Endothelial cell of umbilical vein (primary cell): ENCODE results near the gene DEFB126. TPM values are rescaled to one million over a fixed set of nuclear protein-coding genes. Genes with fewer than 3 reads are reported as not detected.

Source experiments
- BruUV-seq: library from RNA; stranded (reverse); fragments of 400-500 nt; replicated peaks from 2 replicates; lab custom pipeline; 2021; lab: Mats Ljungman, UMichigan
- CTCF ChIA-PET: fragments of 300-600, 350-600 bp; sonication (Branson Sonifier 250); formaldehyde crosslinking; loops from one replicate; lab custom pipeline; 2021; ENCODE audit warnings: antibody characterized with exemption, inconsistent platforms; lab: Charles Lee
- POLR2A ChIA-PET: fragments of 300-600, 350-600 bp; sonication (Branson Sonifier 250); formaldehyde crosslinking; loops from one replicate; lab custom pipeline; 2021; ENCODE audit warnings: antibody characterized with exemption, inconsistent platforms; lab: Charles Lee
- DNase-seq: peaks from one replicate; pipeline ENCODE4 v3.0.0-alpha.2; 2011; ENCODE audit warnings: low read depth, low spot score
- FAIRE-seq: peaks from 2 replicates; lab custom pipeline; 2011; peaks lifted over from hg19 to GRCh38; lab: Jason Lieb, UNC
- H2AFZ ChIP-seq: 2 replicates; pipeline ENCODE4 v1.6.0; 2012; ENCODE audit warnings: low read depth, low read length, control low read depth, inconsistent platforms
- H3K27ac ChIP-seq: 2 replicates; pipeline ENCODE4 v1.5.1; 2011; ENCODE audit warnings: low read depth, mild to moderate bottlenecking, control low read depth, low read length, moderate library complexity; ENCODE audit not compliant: insufficient read depth
- H3K27me3 ChIP-seq, 2 experiments: 2 replicates each; pipeline versions ENCODE4 v1.6.0 to v1.6.1; 2011; ENCODE audit warnings: low read length in 2 of 2, mixed read lengths in 1 of 2; ENCODE audit not compliant: control insufficient read depth in 2 of 2, insufficient read depth in 2 of 2
- H3K36me3 ChIP-seq, 2 experiments: 2 replicates in 1 of 2; 3 replicates in 1 of 2; pipeline ENCODE4 v1.5.1; 2011; ENCODE audit warnings: low read length in 2 of 2, mild to moderate bottlenecking in 1 of 2, moderate library complexity in 1 of 2; ENCODE audit not compliant: control insufficient read depth in 2 of 2, insufficient read depth in 2 of 2; ENCODE audit errors: extremely low read depth in 1 of 2
- H3K4me1 ChIP-seq: 3 replicates; pipeline ENCODE4 v1.5.1; 2011; ENCODE audit warnings: mild to moderate bottlenecking, low read length; ENCODE audit not compliant: control insufficient read depth, insufficient read depth; ENCODE audit errors: extremely low read depth
- H3K4me2 ChIP-seq: 2 replicates; pipeline ENCODE4 v1.6.1; 2011; ENCODE audit warnings: low read length, control low read depth, mixed read lengths; ENCODE audit not compliant: insufficient read depth
- H3K4me3 ChIP-seq, 3 experiments: fragments of 200-600 bp in 1 of 3; sonication (generic), shearing (Covaris generic) in 1 of 3; replicated peaks in 1 of 3; 2 replicates each; pipeline ENCODE4 v1.5.1; 2011 to 2016; ENCODE audit warnings: control low read depth in 3 of 3, low read length in 3 of 3, mild to moderate bottlenecking in 2 of 3, inconsistent platforms in 1 of 3, low read depth in 1 of 3, moderate library complexity in 1 of 3; ENCODE audit not compliant: insufficient read depth in 1 of 3
- H3K79me2 ChIP-seq: 2 replicates; pipeline ENCODE4 v1.6.0; 2012; ENCODE audit warnings: low read length, inconsistent platforms; ENCODE audit not compliant: control insufficient read depth, insufficient read depth
- H3K9ac ChIP-seq: replicated peaks from 2 replicates; pipeline ENCODE3; 2011; ENCODE audit warnings: low read length, control low read depth; ENCODE audit not compliant: insufficient read depth; ENCODE audit errors: extremely low read depth
- H3K9me1 ChIP-seq: replicated peaks from 3 replicates; pipeline ENCODE4 v1.6.0; 2011; ENCODE audit warnings: mild to moderate bottlenecking, low read length; ENCODE audit not compliant: control insufficient read depth, insufficient read depth; ENCODE audit errors: extremely low read depth
- H3K9me3 ChIP-seq: replicated peaks from 2 replicates; pipeline ENCODE4 v1.5.1; 2012; ENCODE audit warnings: low read length, inconsistent platforms; ENCODE audit not compliant: control insufficient read depth, insufficient read depth
- H4K20me1 ChIP-seq: replicated peaks from 2 replicates; pipeline ENCODE3; 2011; ENCODE audit warnings: mild to moderate bottlenecking, low read length; ENCODE audit not compliant: control insufficient read depth, insufficient read depth; ENCODE audit errors: extremely low read depth
- CTCF ChIP-seq, 2 donors: IDR thresholded peaks; 1 replicate in 1 of 2; 2 replicates in 1 of 2; pipeline ENCODE4 v1.5.1; 2011; ENCODE audit warnings: low read length in 2 of 2, mild to moderate bottlenecking in 2 of 2, moderate library complexity in 2 of 2, control low read depth in 1 of 2, inconsistent platforms in 1 of 2, low read depth in 1 of 2; ENCODE audit not compliant: insufficient read depth in 1 of 2; ENCODE audit errors: extremely low read depth in 1 of 2
- EZH2 ChIP-seq: IDR thresholded peaks from 2 replicates; pipeline ENCODE4 v1.6.1; 2012; ENCODE audit warnings: borderline replicate concordance, low read depth, mild to moderate bottlenecking, moderate library complexity, low read length, inconsistent platforms; ENCODE audit not compliant: severe bottlenecking
- FOS ChIP-seq: IDR thresholded peaks from 2 replicates; pipeline ENCODE4 v1.6.1; 2011; ENCODE audit warnings: mild to moderate bottlenecking, low read length, moderate library complexity, borderline replicate concordance; ENCODE audit not compliant: insufficient read depth
- GATA2 ChIP-seq: IDR thresholded peaks from 2 replicates; pipeline ENCODE4 v1.7.0; 2011; ENCODE audit warnings: low read depth, mild to moderate bottlenecking, moderate library complexity, mixed read lengths, low read length; ENCODE audit not compliant: insufficient read length, insufficient read depth
- JUN ChIP-seq: IDR thresholded peaks from 2 replicates; pipeline ENCODE4 v1.6.1; 2011; ENCODE audit warnings: borderline replicate concordance, low read depth; ENCODE audit not compliant: insufficient read length, insufficient read depth
- MAX ChIP-seq: IDR thresholded peaks from 2 replicates; pipeline ENCODE4 v1.6.1; 2011; ENCODE audit not compliant: insufficient read depth, insufficient read length
- MYC ChIP-seq: IDR thresholded peaks from one replicate; pipeline ENCODE4 v1.6.1; 2011; ENCODE audit warnings: mild to moderate bottlenecking, low read depth, low read length
- POLR2A ChIP-seq: IDR thresholded peaks from 2 replicates; pipeline ENCODE4 v1.6.1; 2012; ENCODE audit warnings: low read depth, mild to moderate bottlenecking, control low read depth, low read length
- POLR2AphosphoS5 ChIP-seq: IDR thresholded peaks from 2 replicates; pipeline ENCODE4 v1.6.1; 2012; ENCODE audit warnings: low read depth, mild to moderate bottlenecking, control low read depth, low read length, moderate library complexity; ENCODE audit not compliant: insufficient read depth
- dilution Hi-C: fragments of 300-500 bp; cut with MboI; formaldehyde crosslinking; loops from one replicate; pipeline ENCODE4 v1.15.0; 2019; ENCODE audit warnings: low sequenced_read_pairs; ENCODE audit not compliant: extremely low pct_ligation_motif_present
- intact Hi-C: fragments of 100-400 bp; cut with micrococcal nuclease; formaldehyde crosslinking; loops from one replicate; pipeline ENCODE4 v1.10.0; 2022
- polyA plus RNA-seq, 4 experiments: library from polyadenylated mRNA; depleted of rRNA in 3 of 4; stranded (reverse) in 3 of 4; unstranded in 1 of 4; fragments of >200 nt; gene quantifications; 2 replicates each; pipeline versions ENCODE4 v1.2.1 to v1.2.3, GENCODE V29; 2011 to 2012; ENCODE audit warnings: missing spikeins in 1 of 4
- total RNA-seq: library from RNA; stranded (reverse); gene quantifications from 2 replicates; pipeline ENCODE4 v1.2.3, GENCODE V29; 2021

The DEFB126 gene
- total and polyA plus RNA-seq, 2 donors (not counting 3 experiments of a cell fraction or from before 2014, with no cell fraction given) = not detected

GRCh38 chr20:93641-94040 is 48.7 kb upstream of the DEFB126 start:
- Histone ChIP-seq H3K36me3 (no peaks in the 10 kb centered on the region), H3K4me1 (no peaks in the 10 kb centered on the region), H3K9me1 (no peaks in the 10 kb centered on the region), H3K27ac (no peak overlapping the region), H4K20me1 (no peaks in the 10 kb centered on the region), H3K9ac (no peak overlapping the region), H3K4me2 (no peak overlapping the region), H2AFZ (no peak overlapping the region), H3K79me2 (no peaks in the 10 kb centered on the region), H3K4me3 (no peak overlapping the region), H3K9me3 (no peaks in the 10 kb centered on the region), H3K27me3 (peaks cover 0 to 4% of the 10 kb centered on the region in 2 experiments)
- DNase-seq = no peak
- FAIRE-seq = no peak
- dilution Hi-C loops = no loop called here
- POLR2A ChIA-PET = no interaction called here
- intact Hi-C loops = no loop called here
- CTCF ChIA-PET = no interaction called here
- BruUV-seq = no TSS peak
- TF ChIP-seq MAX = no peak
- no peak for TF ChIP-seq GATA2
- no peak for TF ChIP-seq JUN
- TF ChIP-seq POLR2A = no peak
- no peak for TF ChIP-seq POLR2AphosphoS5
- no peak for TF ChIP-seq FOS
- no peak for TF ChIP-seq EZH2
- no peak for TF ChIP-seq CTCF (IDR thresholded peaks at IDR 0.05; ENCODE audit: extremely low read depth in 1 of 2, insufficient read depth in 1 of 2, low read depth in 1 of 2, low read length in 2 of 2)
- TF ChIP-seq MYC = no peak
